Measurements from ENCODE around the gene EYA2.
"Not testable (repeated sequence)": the region's sequence is repeated elsewhere in the genome, so short reads cannot be mapped to it uniquely, and the experiment has no call there.

The EYA2 gene

DNA sequence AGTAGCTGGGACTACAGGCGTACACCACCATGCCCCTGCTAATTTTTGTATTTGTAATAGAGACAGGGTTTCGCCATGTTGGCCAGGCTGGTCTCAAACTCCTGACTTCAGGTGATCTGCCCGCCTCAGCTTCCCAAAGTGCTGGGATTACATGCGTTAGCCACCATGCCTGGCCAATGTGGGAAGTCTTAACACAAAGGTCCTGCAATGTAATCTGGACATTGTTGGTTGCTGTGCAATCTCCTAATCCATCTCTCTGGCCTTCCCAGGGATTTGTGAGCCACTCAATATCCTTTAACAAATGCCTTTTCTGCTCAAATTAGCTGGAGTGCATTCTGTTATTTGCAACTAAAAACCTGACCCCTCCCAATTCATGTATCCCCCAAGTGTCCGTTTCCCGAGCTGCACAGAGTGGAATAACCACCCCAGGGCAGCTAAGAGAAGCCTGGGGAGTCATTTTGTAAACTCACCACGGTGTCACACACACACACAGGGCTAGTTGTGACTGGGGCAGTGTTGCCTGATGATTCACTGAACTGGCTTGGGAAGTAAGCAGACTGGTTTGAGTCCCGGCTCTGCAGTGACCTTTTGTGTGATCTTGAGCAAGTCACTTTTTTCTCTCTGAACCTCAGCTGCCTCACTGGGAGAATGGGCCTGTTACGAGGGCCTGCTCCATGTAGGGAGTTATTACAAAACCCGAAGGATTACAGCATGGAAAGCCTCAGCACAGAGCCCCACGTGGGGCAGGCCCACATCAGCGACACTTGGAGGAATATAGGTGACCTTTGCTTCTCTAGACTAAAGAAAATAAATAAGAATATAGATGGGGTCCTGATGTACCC, 309.6 kb downstream of the EYA2 start:
- Histone ChIP-seq H3K4me1 (ENCODE audit: insufficient read depth, low read length) (0 out of 2 replicates have a peak, but pooled peaks cover 5% of the 10 kb centered on the region), H3K9ac (ENCODE audit: low read depth, low read length) (no peak overlapping the region), H3K9me3 (ENCODE audit: insufficient read depth, low read depth, low read length) (no peaks in the 10 kb centered on the region), H3K27ac (ENCODE audit: low read depth, low read length) (no peak overlapping the region), H3K36me3 (ENCODE audit: insufficient read depth, low read length) (peaks cover 10% of the 10 kb centered on the region), H3K4me3 (ENCODE audit: low read length) (no peak overlapping the region), H3K27me3 (ENCODE audit: insufficient read depth, low read length) (no peaks in the 10 kb centered on the region)
- WGBS: 96% methylated on average over 12 of the region's 12 CpGs

DNA sequence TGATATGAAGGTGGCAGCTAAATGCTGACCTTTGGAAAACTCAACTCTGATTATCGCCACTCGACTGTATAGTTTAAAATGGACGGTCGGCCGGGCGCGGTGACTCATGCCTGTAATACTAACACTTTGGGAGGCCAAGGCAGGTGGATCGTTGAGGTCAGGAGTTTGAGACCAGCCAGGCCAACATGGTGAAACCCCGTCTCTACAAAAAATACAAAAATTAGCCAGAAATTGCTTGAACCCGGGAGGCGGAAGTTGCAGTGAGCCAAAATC, 310.1 kb downstream of the EYA2 start:
- not testable (repeated sequence) for H3K9me3 ChIP-seq (ENCODE audit: insufficient read depth, low read depth, low read length); H3K27me3 ChIP-seq (ENCODE audit: insufficient read depth, low read length); H3K4me3 ChIP-seq (ENCODE audit: low read length); H3K27ac ChIP-seq (ENCODE audit: low read depth, low read length); H3K4me1 ChIP-seq (ENCODE audit: insufficient read depth, low read length); H3K9ac ChIP-seq (ENCODE audit: low read depth, low read length)
- H3K36me3 ChIP-seq (ENCODE audit: insufficient read depth, low read length): peaks cover 16% of the 10 kb centered on the region
- 94% methylated on average over 11 of the region's 11 CpGs for WGBS

DNA sequence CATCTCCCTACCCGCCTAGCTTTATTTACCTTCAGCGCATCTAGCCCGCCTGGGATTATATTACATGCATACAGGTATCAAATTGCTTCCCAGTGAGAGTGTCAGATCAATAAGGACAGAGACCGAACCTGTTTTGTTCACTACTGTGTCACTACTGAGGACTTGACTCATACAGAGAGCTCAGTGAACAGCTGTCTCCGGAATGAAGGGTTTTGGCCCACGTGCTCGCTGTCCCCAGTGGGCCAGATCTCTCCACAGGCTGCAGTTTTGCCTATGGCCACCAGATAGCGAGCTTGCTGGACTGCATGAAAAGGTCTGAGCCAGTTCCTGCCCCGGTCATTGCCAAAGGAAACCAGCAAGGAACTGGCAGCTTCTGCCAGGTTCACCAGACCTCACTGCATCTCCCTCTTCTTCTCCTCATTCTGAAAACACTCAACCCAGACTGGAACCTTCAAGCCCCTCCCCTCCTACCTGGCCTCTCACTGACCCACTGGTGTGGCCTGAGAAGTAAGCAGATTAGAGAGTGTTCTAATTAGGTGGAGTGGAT, 311.0 kb downstream of the EYA2 start:
- no peak overlapping the region for H3K4me3 ChIP-seq (ENCODE audit: low read length)
- H3K4me1 ChIP-seq (ENCODE audit: insufficient read depth, low read length): 0 out of 2 replicates have a peak, but pooled peaks cover 5% of the 10 kb centered on the region
- no peak overlapping the region for H3K27ac ChIP-seq (ENCODE audit: low read depth, low read length)
- H3K9ac ChIP-seq (ENCODE audit: low read depth, low read length): no peak overlapping the region
- H3K9me3 ChIP-seq (ENCODE audit: insufficient read depth, low read depth, low read length): no peaks in the 10 kb centered on the region
- peaks cover 24% of the 10 kb centered on the region for H3K36me3 ChIP-seq (ENCODE audit: insufficient read depth, low read length)
- 82% methylated on average over 9 of the region's 9 CpGs for WGBS
- H3K27me3 ChIP-seq (ENCODE audit: insufficient read depth, low read length): no peaks in the 10 kb centered on the region

DNA sequence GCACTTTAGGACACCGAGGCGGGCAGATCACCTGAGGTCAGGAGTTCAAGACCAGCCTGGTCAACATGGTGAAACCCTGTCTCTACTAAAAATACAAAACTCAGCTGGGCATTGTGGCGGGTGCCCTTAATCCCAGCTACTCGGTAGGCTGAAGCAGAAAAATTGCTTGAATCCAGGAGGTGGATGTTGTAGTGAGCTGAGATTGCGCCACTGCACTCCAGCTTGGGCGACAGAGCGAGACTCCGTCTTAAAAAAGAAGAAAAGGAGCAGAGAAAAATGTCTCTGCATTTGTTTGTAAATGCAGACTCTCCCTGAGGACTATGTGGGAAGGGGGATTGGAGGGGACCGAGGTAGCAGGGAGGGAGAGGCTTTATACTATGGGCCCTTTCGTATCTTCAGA, 311.9 kb downstream of the EYA2 start:
- not testable (repeated sequence) for H3K9me3 ChIP-seq (ENCODE audit: insufficient read depth, low read depth, low read length); H3K4me3 ChIP-seq (ENCODE audit: low read length); H3K4me1 ChIP-seq (ENCODE audit: insufficient read depth, low read length); H3K27me3 ChIP-seq (ENCODE audit: insufficient read depth, low read length); H3K9ac ChIP-seq (ENCODE audit: low read depth, low read length)
- peak overlapping the region; percentile 34; the same call in 1 of the 2 replicates for H3K27ac ChIP-seq (ENCODE audit: low read depth, low read length)
- 83% methylated on average over 10 of the region's 10 CpGs for WGBS
- peaks cover 33% of the 10 kb centered on the region for H3K36me3 ChIP-seq (ENCODE audit: insufficient read depth, low read length)

DNA sequence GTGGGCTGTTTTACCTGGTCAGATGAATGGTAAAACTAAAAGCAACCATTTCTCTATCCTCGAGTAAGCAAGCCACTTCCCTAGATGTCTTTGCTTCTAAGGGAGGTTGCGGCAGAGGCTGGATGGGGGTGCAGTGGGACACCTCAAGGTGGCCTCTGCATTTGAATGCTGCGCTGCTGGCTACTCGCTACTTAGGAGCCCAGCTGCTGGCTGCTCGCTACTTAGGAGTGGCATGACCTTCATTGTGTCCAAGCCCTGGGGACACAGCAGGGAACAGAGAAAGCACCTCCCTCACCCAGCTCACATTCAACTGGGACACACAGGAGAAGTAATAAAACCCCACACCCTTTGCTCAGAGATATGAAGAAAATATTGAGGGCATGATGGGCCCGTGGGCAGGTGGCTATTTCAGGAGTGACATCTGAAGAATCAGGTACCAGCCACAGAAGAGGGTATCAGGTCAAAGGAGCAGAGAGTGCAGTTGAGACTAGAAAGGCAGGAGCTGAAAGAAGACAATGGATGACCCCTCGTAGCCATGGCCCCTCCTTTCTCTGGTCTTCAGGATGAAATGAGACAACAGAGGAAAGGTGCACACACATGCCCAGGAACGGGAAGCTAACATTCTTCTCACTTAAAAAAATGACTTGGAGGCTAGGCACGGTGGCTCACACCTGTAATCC, 312.5 kb downstream of the EYA2 start:
- no peak overlapping the region for H3K4me3 ChIP-seq (ENCODE audit: low read length)
- H3K4me1 ChIP-seq (ENCODE audit: insufficient read depth, low read length): 0 out of 2 replicates have a peak, but pooled peaks cover 5% of the 10 kb centered on the region
- H3K9me3 ChIP-seq (ENCODE audit: insufficient read depth, low read depth, low read length): no peaks in the 10 kb centered on the region
- WGBS: 53% methylated on average over 9 of the region's 9 CpGs
- H3K36me3 ChIP-seq (ENCODE audit: insufficient read depth, low read length): peaks cover 39% of the 10 kb centered on the region
- H3K27me3 ChIP-seq (ENCODE audit: insufficient read depth, low read length): no peaks in the 10 kb centered on the region
- H3K9ac ChIP-seq (ENCODE audit: low read depth, low read length): no peak overlapping the region
- H3K27ac ChIP-seq (ENCODE audit: low read depth, low read length): peak overlapping the region; percentile 34; the same call in 1 of the 2 replicates

DNA sequence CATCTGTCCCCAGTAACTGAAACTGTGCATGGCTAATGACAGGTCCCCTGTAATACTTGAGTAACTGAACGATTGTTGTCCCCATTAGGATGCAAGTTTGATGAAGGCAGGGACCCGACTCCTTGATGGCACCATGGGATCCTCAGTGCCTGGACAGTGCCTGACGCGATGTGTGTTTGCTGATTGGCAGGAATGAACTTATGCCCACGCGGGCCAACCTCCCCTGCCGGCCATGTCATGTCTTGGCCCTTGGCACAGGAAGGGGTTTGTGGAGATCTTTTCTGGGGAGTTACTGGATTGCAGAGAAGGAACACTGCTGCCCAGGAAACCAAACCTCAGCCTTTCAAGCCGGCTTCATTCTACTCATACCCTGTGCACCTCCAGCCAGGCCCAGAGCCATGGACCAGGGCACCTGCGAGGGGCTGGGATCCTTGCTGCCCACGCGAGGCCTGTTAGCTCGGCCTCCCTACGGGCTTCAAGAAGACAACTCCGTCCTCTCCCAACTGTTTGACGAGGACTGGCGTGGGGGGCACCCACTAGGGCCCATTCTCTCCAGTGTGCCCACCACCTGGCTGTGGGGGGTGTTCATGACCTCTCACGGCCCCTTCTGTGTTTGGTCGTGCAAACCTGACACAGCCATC, 314.0 kb downstream of the EYA2 start:
- 96% methylated on average over 18 of the region's 18 CpGs for WGBS
- H3K36me3 ChIP-seq (ENCODE audit: insufficient read depth, low read length): peaks cover 54% of the 10 kb centered on the region
- no peak overlapping the region for H3K9ac ChIP-seq (ENCODE audit: low read depth, low read length)
- no peak overlapping the region for H3K4me3 ChIP-seq (ENCODE audit: low read length)
- 0 out of 2 replicates have a peak, but pooled peaks cover 5% of the 10 kb centered on the region for H3K4me1 ChIP-seq (ENCODE audit: insufficient read depth, low read length)
- no peaks in the 10 kb centered on the region for H3K27me3 ChIP-seq (ENCODE audit: insufficient read depth, low read length)
- no peak overlapping the region for H3K27ac ChIP-seq (ENCODE audit: low read depth, low read length)
- no peaks in the 10 kb centered on the region for H3K9me3 ChIP-seq (ENCODE audit: insufficient read depth, low read depth, low read length)

DNA sequence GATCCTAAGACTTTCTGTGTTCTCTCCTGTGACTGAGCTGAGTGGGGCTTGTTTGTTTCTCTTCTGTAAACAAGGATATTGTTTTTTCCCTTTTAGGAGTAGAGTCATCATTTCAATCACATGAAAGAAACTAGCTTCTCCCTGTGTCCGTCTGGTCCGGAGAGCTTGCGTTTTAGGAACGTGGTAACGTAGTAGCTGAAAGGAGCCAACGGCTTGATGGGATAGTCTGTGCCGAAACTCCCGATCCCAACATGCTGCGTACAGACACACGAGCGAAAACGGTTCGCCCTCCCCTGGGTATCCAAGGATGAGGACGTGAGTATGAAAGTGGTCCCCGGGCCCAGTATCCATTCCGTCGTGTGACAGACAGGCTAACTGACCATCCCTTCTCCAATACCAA, 315.3 kb downstream of the EYA2 start:
- no peak overlapping the region for H3K4me3 ChIP-seq (ENCODE audit: low read length)
- 0 out of 2 replicates have a peak, but pooled peaks cover 5% of the 10 kb centered on the region for H3K4me1 ChIP-seq (ENCODE audit: insufficient read depth, low read length)
- H3K9me3 ChIP-seq (ENCODE audit: insufficient read depth, low read depth, low read length): no peaks in the 10 kb centered on the region
- H3K36me3 ChIP-seq (ENCODE audit: insufficient read depth, low read length): peaks cover 68% of the 10 kb centered on the region
- 96% methylated on average over 15 of the region's 17 CpGs for WGBS
- H3K27ac ChIP-seq (ENCODE audit: low read depth, low read length): no peak overlapping the region
- H3K9ac ChIP-seq (ENCODE audit: low read depth, low read length): no peak overlapping the region
- no peaks in the 10 kb centered on the region for H3K27me3 ChIP-seq (ENCODE audit: insufficient read depth, low read length)

DNA sequence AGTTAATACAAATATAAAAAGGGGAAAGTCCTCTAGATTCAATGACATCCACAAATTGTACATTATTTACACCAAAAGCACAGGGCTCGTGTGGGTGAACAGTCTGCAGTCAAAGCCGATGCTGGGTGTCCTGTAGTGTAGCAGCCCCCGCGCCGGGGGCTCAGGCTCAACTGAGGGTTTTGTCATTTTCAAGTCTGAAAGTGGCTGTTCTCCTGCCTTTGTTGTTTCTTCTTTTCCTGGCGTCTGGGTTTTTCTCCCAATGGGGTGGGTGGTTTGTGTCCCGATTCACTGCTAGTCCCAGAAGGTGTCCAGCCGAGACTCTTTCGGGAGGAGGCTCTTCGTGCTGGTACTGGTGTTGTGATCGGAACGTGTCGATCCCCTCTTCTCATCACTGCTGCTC, 315.8 kb downstream of the EYA2 start:
- Histone ChIP-seq H3K27ac (ENCODE audit: low read depth, low read length) (no peak overlapping the region), H3K9me3 (ENCODE audit: insufficient read depth, low read depth, low read length) (no peaks in the 10 kb centered on the region), H3K4me1 (ENCODE audit: insufficient read depth, low read length) (0 out of 2 replicates have a peak, but pooled peaks cover 5% of the 10 kb centered on the region), H3K36me3 (ENCODE audit: insufficient read depth, low read length) (peaks cover 72% of the 10 kb centered on the region), H3K4me3 (ENCODE audit: low read length) (no peak overlapping the region), H3K9ac (ENCODE audit: low read depth, low read length) (no peak overlapping the region), H3K27me3 (ENCODE audit: insufficient read depth, low read length) (no peaks in the 10 kb centered on the region)
- WGBS: 96% methylated on average over 13 of the region's 13 CpGs

DNA sequence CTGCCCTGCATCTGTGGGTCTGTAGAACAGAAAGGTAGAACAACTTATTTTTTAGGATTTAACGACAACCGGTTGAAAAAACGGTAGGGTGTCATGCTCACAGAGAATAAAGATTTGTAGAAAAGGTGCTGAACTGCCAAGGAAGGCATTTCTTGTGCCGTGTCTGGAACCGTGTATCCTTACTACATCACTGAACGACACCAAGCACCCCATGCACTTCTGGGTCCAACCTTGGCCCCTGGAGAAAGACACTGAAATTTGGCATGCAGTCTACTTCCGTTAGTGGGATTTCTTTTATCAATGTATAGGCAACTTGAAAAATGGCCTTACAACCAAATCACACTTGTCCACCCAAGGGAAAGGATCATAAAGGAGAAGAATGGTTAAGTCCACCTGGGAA, 316.4 kb downstream of the EYA2 start:
- Histone ChIP-seq H3K4me1 (ENCODE audit: insufficient read depth, low read length) (0 out of 2 replicates have a peak, but pooled peaks cover 3% of the 10 kb centered on the region), H3K4me3 (ENCODE audit: low read length) (no peak overlapping the region), H3K36me3 (ENCODE audit: insufficient read depth, low read length) (peaks cover 77% of the 10 kb centered on the region), H3K9ac (ENCODE audit: low read depth, low read length) (no peak overlapping the region), H3K27me3 (ENCODE audit: insufficient read depth, low read length) (no peaks in the 10 kb centered on the region), H3K9me3 (ENCODE audit: insufficient read depth, low read depth, low read length) (no peaks in the 10 kb centered on the region), H3K27ac (ENCODE audit: low read depth, low read length) (no peak overlapping the region)
- 97% methylated on average over 6 of the region's 7 CpGs for WGBS

DNA sequence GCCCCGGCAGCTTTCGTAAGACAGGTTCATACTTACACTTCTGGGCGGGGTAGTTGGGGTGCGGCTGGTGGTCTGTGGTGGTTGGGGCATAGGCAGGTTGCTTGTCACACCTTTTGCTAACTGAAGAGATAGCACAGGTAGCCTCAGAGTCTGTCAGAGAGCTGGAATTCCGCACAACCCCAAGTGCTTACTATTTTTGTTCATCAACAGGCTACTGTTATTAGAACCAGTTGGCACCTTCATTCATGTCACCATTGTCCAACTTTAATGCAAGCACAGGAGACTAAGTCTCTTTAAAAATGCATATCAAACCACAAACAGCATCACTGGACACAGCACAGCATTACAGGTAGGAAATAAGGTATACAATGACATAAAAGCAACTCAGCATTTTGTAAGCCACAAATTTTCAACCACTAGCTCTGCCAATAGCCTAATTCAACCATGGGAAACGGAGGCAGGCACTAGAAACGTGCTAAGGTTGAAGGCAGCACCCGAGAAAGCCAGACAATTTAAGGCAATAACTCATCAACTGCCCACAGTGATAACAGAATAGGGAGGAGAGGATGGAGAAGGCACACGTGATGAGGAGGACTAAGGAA, 318.1 kb downstream of the EYA2 start:
- Histone ChIP-seq H3K27ac (ENCODE audit: low read depth, low read length) (no peak overlapping the region), H3K9me3 (ENCODE audit: insufficient read depth, low read depth, low read length) (no peaks in the 10 kb centered on the region), H3K36me3 (ENCODE audit: insufficient read depth, low read length) (peaks cover 92% of the 10 kb centered on the region), H3K4me3 (ENCODE audit: low read length) (no peak overlapping the region), H3K27me3 (ENCODE audit: insufficient read depth, low read length) (no peaks in the 10 kb centered on the region), H3K4me1 (ENCODE audit: insufficient read depth, low read length) (no peaks in the 10 kb centered on the region), H3K9ac (ENCODE audit: low read depth, low read length) (no peak overlapping the region)
- WGBS: 94% methylated on average over 9 of the region's 9 CpGs

DNA sequence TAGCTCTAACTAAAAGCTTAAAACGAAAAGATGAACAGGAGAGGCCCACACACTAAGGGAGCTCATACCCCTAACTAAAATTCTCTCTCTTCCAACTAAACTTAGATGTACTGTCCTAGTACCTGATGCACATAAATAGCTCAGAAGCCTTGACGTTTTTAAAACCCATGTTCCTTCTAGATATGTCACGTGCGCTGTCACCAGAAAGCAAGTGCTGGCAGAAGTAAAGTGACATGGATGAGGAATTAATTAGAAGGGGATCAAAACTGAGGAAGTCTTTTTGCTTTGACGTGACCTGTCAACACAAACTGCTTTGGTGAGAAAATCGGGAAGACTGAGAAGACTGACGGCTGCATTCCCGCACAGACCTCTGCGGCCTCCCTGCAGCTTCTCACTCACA, 319.3 kb downstream of the EYA2 start:
- Histone ChIP-seq H3K4me3 (ENCODE audit: low read length) (no peak overlapping the region), H3K27me3 (ENCODE audit: insufficient read depth, low read length) (no peaks in the 10 kb centered on the region), H3K9me3 (ENCODE audit: insufficient read depth, low read depth, low read length) (no peaks in the 10 kb centered on the region), H3K27ac (ENCODE audit: low read depth, low read length) (no peak overlapping the region), H3K4me1 (ENCODE audit: insufficient read depth, low read length) (no peaks in the 10 kb centered on the region), H3K36me3 (ENCODE audit: insufficient read depth, low read length) (peaks cover 97% of the 10 kb centered on the region), H3K9ac (ENCODE audit: low read depth, low read length) (no peak overlapping the region)
- 94% methylated on average over 9 of the region's 9 CpGs for WGBS

Measured in HUES64 (cell line).